Nephron (organoid): Measurements from ENCODE around the gene FCN2.
"Not testable (repeated sequence)": the region's sequence is repeated elsewhere in the genome, so short reads cannot be mapped to it uniquely, and the experiment has no call there.

Experiments used
- H3K27ac Mint-ChIP-seq, 3 experiments: 2 replicates each; pipeline ENCODE4 v1.8.0; 2020; ENCODE audit warnings: mixed read lengths in 3 of 3, mild to moderate bottlenecking in 2 of 3, moderate library complexity in 1 of 3
- H3K27me3 Mint-ChIP-seq: 2 replicates; pipeline ENCODE4 v1.8.0; 2021; ENCODE audit warnings: low read depth, mild to moderate bottlenecking, moderate library complexity, mixed read lengths
- H3K36me3 Mint-ChIP-seq: 2 replicates; pipeline ENCODE4 v1.8.0; 2020; ENCODE audit warnings: low read depth, mixed read lengths
- H3K4me1 Mint-ChIP-seq: 2 replicates; pipeline ENCODE4 v1.8.0; 2020; ENCODE audit warnings: mixed read lengths
- H3K4me3 Mint-ChIP-seq, 3 experiments: 2 replicates each; pipeline ENCODE4 v1.8.0; 2020; ENCODE audit warnings: mild to moderate bottlenecking in 3 of 3, mixed read lengths in 3 of 3, moderate library complexity in 2 of 3
- H3K9me3 Mint-ChIP-seq: 2 replicates; pipeline ENCODE4 v1.8.0; 2020; ENCODE audit warnings: mixed read lengths
- CTCF ChIP-seq, 3 experiments: fragments of 200-600 bp; sonication (generic); IDR thresholded peaks; one replicate each; pipeline ENCODE4 v1.5.0; 2021; ENCODE audit warnings: antibody characterized with exemption in 3 of 3; ENCODE audit not compliant: unreplicated experiment in 3 of 3

Gene FCN2

GRCh38 chr9:134855231-134855899 is 25.2 kb upstream of the FCN2 start:
- H3K27me3 Mint-ChIP-seq = peaks cover 16% of the 10 kb centered on the region
- no peaks in the 10 kb centered on the region for H3K4me1 Mint-ChIP-seq
- H3K36me3 Mint-ChIP-seq = no peaks in the 10 kb centered on the region
- H3K27ac Mint-ChIP-seq = no peak overlapping the region
- H3K9me3 Mint-ChIP-seq = peaks cover 11% of the 10 kb centered on the region
- TF ChIP-seq CTCF (IDR thresholded peaks at IDR 0.05; ENCODE audit: unreplicated experiment in 3 of 3) = no peak
- no peak overlapping the region for H3K4me3 Mint-ChIP-seq

- Mint-ChIP-seq H3K27me3 (peaks cover 16% of the 10 kb centered on the region), H3K27ac (no peak overlapping the region), H3K9me3 (peaks cover 15% of the 10 kb centered on the region)
Observed at GRCh38 chr9:134855900-134856377, 24.7 kb upstream of the FCN2 start.

GRCh38 chr9:134857451-134857850 is 23.2 kb upstream of the FCN2 start:
- not testable (repeated sequence) for H3K4me1 Mint-ChIP-seq, H3K4me3 Mint-ChIP-seq, H3K36me3 Mint-ChIP-seq, H3K27ac Mint-ChIP-seq
- Mint-ChIP-seq H3K27me3 (peaks cover 20% of the 10 kb centered on the region), H3K9me3 (peaks cover 20% of the 10 kb centered on the region)

More at GRCh38 chr9:134855900-134856377, 24.7 kb upstream of the FCN2 start:
- no peak overlapping the region for H3K4me3 Mint-ChIP-seq
- no peaks in the 10 kb centered on the region for H3K4me1 Mint-ChIP-seq
- no peaks in the 10 kb centered on the region for H3K36me3 Mint-ChIP-seq
- TF ChIP-seq CTCF (IDR thresholded peaks at IDR 0.05; ENCODE audit: unreplicated experiment in 3 of 3) = no peak

GRCh38 chr9:134858051-134858841 is 22.4 kb upstream of the FCN2 start:
- no peaks in the 10 kb centered on the region for H3K4me1 Mint-ChIP-seq
- H3K27ac Mint-ChIP-seq = no peak overlapping the region
- H3K4me3 Mint-ChIP-seq = no peak overlapping the region
- peaks cover 20% of the 10 kb centered on the region for H3K9me3 Mint-ChIP-seq
- no peak for TF ChIP-seq CTCF (IDR thresholded peaks at IDR 0.05; ENCODE audit: unreplicated experiment in 3 of 3)
- H3K36me3 Mint-ChIP-seq = no peaks in the 10 kb centered on the region
- peaks cover 20% of the 10 kb centered on the region for H3K27me3 Mint-ChIP-seq

- Mint-ChIP-seq H3K27ac (no peak overlapping the region), H3K4me3 (no peak overlapping the region), H3K9me3 (peaks cover 22% of the 10 kb centered on the region), H3K36me3 (no peaks in the 10 kb centered on the region), H3K27me3 (peaks cover 20% of the 10 kb centered on the region), H3K4me1 (no peaks in the 10 kb centered on the region)
- no peak for TF ChIP-seq CTCF (IDR thresholded peaks at IDR 0.05; ENCODE audit: unreplicated experiment in 3 of 3)
Observed at GRCh38 chr9:134860510-134860909, 20.1 kb upstream of the FCN2 start.

GRCh38 chr9:134861595-134862334 is 18.8 kb upstream of the FCN2 start:
- Mint-ChIP-seq H3K4me3 (no peak overlapping the region), H3K27ac (no peak overlapping the region), H3K27me3 (peaks cover 17% of the 10 kb centered on the region), H3K4me1 (no peaks in the 10 kb centered on the region), H3K9me3 (peaks cover 23% of the 10 kb centered on the region), H3K36me3 (no peaks in the 10 kb centered on the region)
- no peak for TF ChIP-seq CTCF (IDR thresholded peaks at IDR 0.05; ENCODE audit: unreplicated experiment in 3 of 3)
